Retina (tissue), 1 donor: Measurements from ENCODE around the gene PRR13.
A peak's percentile ranks its signal among the peaks of the same experiment; 100 is the strongest.
"Not testable (repeated sequence)": the region's sequence is repeated elsewhere in the genome, so short reads cannot be mapped to it uniquely, and the experiment has no call there.

Experiments used
- DNase-seq: peaks from one replicate; pipeline ENCODE4 v3.0.0-alpha.2; 2016

PRR13 gene

GRCh38 chr12:53441040-53441833 lies at the start of gene PRR13:
TSS of gene PRR13 (plus strand) at chr12:53441734. CDS start at chr12:53442715, 981 bp downstream.
- peak; percentile 91 for DNase-seq

GRCh38 chr12:53399896-53400295 lies 41.6 kb upstream of the PRR13 start:
- no peak for DNase-seq

- not testable (repeated sequence) for DNase-seq
Measured at GRCh38 chr12:53402351-53402750, 39.2 kb upstream of the PRR13 start.

GRCh38 chr12:53402871-53403270 lies 38.7 kb upstream of the PRR13 start:
- no peak for DNase-seq

GRCh38 chr12:53410951-53411350 lies 30.6 kb upstream of the PRR13 start:
- no peak for DNase-seq

GRCh38 chr12:53413485-53414204 lies 27.9 kb upstream of the PRR13 start:
- DNase-seq: peak; percentile 57

- DNase-seq: no peak
Measured at GRCh38 chr12:53414756-53415417, 26.6 kb upstream of the PRR13 start.

GRCh38 chr12:53415752-53416389 lies 25.7 kb upstream of the PRR13 start:
- DNase-seq: not testable (repeated sequence)

GRCh38 chr12:53417291-53417816 lies 24.2 kb upstream of the PRR13 start:
- not testable (repeated sequence) for DNase-seq

GRCh38 chr12:53418221-53418620 lies 23.3 kb upstream of the PRR13 start:
- no peak for DNase-seq

- DNase-seq: no peak
Measured at GRCh38 chr12:53419756-53420155, 21.8 kb upstream of the PRR13 start.

- not testable (repeated sequence) for DNase-seq
Measured at GRCh38 chr12:53422247-53422646, 19.3 kb upstream of the PRR13 start.

GRCh38 chr12:53423597-53423996 lies 17.9 kb upstream of the PRR13 start, which contains the start of gene AMHR2:
TSS of gene AMHR2 (plus strand) at chr12:53423855. CDS start at chr12:53423935, 80 bp downstream.
- DNase-seq: no peak

GRCh38 chr12:53424626-53425514 lies 16.7 kb upstream of the PRR13 start:
- no peak for DNase-seq

GRCh38 chr12:53425515-53426150 lies 15.9 kb upstream of the PRR13 start:
- no peak for DNase-seq

GRCh38 chr12:53427905-53428594 lies 13.5 kb upstream of the PRR13 start:
- no peak for DNase-seq

GRCh38 chr12:53428741-53429140 lies 12.8 kb upstream of the PRR13 start:
- no peak for DNase-seq

GRCh38 chr12:53430116-53430515 lies 11.4 kb upstream of the PRR13 start:
- DNase-seq: no peak

GRCh38 chr12:53431187-53431586 lies 10.3 kb upstream of the PRR13 start:
- no peak for DNase-seq

- not testable (repeated sequence) for DNase-seq
Measured at GRCh38 chr12:53435326-53435725, 6.2 kb upstream of the PRR13 start.
